HG03342 (cell line): ENCODE results near the gene RHOBTB3.
A peak's percentile ranks its signal among the peaks of the same experiment; 100 is the strongest.
"Not testable (repeated sequence)": the region's sequence is repeated elsewhere in the genome, so short reads cannot be mapped to it uniquely, and the experiment has no call there.

Source experiments
- ATAC-seq: cut with Tn5 transposase; IDR thresholded peaks from one replicate; pipeline ENCODE4 v1.9.1; 2021; ENCODE audit warnings: mild to moderate bottlenecking, moderate library complexity; ENCODE audit not compliant: unreplicated experiment

The RHOBTB3 gene

DNA sequence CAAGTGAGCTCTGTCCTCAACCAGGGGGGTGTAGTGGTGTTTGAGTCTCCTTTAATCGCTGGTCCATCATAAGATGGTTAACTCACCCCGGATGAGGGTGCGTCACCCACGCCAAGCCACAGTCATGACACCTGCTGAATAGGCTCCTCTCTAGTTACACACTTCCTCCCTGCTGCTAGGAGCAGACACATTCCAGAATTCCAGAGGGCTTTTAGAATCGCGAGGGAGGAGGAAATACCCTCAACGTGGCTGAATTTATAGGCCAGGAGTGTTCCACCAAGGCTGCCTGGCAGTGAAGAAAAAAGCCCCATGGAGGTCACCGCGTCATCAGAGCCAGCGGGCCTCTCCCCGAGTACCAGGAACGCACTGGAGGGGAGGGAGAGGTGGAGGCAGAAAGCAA, 86.3 kb downstream of the RHOBTB3 start:
- no peak for ATAC-seq

DNA sequence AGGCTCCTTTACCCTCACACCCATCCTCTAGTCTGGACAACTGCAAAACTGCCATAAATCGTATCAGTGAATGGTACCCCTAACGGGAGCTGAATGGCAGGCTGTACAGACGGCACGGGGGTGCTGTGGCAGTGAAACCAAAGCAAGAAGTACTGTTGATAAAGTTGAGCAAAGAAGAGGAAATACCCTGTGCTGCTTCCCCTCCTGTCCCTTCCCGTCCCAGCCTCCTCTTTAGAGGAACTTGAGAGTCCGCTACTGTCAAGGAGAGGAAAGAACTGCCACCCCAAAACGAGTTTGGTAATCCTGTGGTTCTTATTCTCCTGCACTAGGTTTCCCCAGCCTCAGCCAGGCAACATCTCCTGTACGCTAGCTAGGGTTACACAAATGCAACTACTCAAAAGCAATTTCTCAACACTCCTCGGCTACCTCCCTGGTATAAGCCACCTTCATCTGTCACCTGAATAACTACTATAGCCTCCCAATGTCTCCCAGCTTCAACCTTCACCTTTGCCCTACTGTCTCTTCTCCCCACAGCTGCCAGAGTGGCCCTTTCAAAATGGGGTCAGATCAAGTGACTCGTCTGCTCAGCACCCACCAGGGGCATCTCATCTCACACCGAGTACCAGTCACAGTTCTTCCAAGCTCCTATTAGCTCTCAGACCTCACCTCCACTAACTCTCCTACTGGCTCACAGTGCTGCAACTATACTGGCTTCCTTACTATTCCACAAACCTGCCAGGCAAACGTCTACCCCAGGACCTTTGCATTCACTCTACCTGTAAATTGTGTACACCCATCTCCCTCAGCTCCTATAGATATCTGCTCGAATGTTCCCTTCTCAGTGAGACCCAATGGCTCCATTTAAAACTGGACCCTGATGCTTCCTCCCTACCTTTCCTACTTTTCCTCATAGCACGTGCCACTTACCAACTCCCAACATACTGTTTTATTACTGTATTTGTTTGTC, 87.3 kb downstream of the RHOBTB3 start:
- ATAC-seq, result no peak

DNA sequence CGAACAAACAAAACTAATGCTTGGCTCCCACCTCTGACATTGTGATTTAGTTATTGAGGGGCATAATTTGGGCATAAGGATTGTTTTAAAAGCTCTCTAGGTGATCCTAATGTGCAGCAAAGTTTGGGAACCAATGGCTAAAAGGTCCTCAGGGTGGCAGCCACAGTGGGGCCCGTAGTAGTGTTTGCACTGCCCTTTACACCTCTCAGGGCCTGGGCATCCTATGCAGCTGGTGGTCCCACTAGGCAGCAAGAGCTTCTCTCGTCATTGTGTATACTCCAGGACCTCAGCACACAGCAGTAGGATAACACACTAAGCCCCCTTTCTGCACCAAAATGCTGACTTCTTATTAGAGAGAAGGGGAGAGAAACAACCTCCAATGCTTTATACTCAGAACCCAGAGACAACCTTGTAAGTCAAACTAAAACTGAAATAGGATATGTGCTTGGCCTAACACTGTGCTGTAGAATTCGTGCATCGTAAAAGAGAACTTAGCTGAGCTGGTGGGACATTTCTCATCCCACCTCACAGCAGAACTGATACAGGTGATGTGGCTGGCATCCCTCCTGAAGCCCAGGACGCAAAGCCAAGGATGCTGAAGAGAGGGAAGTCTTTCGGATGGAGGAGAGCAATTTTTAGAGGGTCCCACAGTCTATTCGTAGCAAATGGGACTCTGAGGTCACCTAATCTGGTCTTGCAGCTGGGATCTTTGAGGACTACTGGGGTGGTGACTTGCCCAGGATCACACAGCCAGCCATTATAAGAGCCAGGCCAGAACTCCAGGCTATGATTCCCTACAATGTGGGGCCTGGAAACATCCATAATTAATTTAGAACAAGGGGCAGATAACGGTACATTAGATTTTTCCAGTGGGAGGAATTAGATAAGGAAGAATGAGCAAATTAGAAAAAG, 90.2 kb downstream of the RHOBTB3 start:
- no peak for ATAC-seq

DNA sequence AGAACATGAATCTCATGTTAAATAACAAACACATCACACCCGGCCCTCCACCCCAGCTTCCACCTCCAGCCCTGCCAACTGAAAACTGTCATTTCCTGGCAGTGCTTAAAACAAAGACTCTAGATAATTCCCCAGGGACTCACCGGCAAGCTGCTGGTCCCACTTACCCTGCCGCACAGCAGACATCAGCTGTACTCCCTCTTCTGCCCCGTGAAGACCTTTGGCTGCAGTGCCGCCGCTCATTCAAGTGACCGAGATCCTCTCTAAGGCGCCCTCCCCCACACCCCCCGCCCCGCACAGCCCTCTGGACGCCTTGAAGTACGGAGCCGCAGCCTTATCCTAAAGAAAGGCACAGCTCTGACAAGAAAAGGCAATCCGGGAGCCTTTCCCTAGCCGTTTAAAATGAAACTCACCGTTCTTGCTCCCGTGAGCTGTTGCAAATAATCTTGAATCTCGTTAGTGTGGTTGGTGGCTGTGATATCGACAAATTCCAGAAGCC, 91.0 kb downstream of the RHOBTB3 start:
- peak; percentile 43 for ATAC-seq

DNA sequence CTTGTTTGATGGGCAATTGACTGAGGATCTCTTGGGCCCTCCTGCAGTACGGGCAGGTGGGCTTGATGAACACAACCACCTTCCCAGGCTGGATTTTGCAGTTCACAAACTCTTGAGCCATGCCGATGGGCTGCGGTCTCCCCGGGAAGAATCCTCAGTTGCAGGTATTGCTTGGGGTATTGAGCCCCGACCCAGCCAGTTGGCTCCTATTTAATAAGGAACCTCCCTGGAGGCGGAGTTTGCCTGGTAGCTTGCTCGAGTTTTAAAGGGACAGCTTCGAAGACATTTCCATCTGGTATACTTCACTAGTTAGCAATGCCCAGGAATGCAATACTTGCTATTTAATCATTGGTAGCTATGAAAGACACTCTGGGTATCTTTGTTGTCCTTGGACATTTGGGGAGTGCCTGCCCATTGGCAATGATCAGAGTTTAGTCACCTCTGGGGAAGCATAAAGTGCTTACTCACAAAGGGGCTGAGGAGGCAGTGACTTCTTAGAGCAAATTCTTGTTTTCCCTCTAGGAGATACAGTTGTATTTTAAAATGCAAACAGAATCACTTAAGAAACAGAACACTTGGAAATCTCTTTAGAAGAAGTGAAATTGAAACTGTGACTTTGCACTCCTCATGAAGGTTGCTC, 91.5 kb downstream of the RHOBTB3 start, which contains the start of gene GLRX:
Gene GLRX (minus strand): TSS at position 185 of the 640 bp plus-strand sequence. CDS start 64 bp downstream, at position 121.
- peak; percentile 45 for ATAC-seq

DNA sequence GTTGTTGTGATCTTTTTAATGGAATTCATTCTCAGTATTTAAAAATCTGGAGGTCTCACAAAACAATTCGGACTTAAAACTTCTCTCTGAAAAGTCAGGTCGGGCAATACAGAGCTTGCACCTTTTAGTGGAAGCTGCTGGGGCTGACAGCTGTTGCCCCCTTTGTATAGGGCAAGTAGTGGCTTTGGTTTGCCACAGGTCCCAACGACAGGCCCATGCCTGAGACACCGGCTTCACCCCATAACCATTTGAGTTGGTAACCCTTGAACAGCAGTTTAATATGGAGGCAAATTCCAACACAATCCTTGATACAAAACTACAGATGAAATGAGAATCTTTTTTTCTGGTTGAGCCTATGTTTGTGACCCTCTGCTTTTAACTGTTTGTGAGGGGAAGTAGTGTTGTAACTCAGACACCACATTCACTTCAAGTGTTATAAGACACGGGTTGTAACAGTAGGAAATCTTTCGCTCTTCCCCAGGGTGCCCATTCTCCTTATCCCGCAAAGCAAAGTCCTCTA, 92.1 kb downstream of the RHOBTB3 start:
- ATAC-seq, result no peak

DNA sequence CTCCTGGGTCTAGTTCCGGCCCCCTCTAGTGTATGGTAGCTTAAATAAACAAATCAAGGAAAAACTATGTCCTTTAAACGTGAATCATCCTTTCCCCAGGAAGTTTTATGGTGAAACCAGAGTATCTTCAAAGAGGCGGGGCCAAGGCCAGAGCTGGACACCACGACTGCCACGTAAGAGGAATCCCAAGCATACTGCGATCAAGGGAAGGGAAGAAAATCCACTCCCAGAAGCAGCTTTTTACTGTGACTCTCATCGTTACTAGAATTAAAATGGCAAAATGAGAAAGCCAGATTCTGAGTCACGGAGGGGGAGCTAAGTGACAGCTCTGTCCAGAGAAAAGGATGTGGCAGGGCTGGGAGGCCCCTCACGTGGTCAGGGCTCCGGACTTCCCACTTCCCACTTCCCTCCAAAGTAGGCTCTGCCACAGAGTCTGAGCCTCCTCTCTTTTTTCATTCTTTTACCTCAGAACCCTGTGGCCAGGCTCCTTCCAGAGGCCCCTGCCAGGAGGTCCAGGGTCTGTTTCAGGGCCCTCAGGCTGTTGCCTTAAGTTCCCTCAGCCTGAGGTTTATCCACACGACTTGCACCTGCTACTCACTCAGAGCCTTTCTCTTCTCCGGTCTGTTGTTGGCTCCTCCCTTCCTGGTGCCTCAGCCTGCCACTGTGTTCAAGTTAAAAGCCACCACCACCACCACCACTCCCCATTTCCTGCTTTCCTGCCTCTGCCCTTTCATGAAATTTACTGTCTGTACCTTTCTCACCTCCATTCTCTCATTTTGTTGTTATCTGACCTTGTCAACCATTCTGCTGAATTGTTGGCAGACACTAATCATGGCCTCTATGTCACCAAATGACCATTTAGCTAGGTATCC, 92.8 kb downstream of the RHOBTB3 start:
- peak; percentile 49 for ATAC-seq

DNA sequence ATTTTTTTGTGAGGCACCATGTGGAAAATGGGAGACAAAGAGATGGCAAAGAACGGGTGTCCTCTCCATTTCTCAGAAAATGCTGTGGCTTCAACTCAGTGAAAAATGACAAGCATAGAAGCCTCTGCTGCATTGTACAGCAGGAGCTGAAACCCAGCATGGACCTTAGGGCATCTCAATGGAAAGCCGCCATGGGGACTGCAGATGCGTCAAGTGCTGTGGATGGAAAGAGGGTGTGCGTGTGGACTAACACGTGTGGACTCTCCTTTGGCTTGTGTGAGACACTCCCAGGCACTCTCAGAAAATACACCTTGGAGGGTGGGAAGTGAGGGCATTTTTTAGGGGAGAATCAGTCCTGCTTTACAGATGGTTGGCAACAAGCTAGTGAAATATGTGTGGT, 93.6 kb downstream of the RHOBTB3 start:
- no peak for ATAC-seq

DNA sequence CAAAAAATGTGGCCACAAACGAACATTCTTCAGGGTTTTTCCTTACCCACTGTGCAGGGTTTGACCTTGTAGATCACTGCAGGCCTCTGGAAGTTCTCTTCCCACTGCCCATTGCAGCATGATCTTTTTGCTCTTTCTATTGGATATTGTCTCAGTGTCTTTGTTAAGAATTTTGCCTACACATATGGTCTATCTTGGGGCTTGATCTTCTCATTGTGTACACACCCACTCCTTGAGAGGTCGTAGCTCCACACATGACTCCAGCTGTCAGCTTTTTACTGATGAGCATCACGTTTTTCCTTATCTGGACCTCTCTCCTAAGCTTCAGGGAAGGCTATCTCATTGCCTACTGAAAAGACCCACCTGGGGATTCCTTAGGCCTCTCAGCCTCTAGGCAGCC, 94.4 kb downstream of the RHOBTB3 start:
- no peak for ATAC-seq

DNA sequence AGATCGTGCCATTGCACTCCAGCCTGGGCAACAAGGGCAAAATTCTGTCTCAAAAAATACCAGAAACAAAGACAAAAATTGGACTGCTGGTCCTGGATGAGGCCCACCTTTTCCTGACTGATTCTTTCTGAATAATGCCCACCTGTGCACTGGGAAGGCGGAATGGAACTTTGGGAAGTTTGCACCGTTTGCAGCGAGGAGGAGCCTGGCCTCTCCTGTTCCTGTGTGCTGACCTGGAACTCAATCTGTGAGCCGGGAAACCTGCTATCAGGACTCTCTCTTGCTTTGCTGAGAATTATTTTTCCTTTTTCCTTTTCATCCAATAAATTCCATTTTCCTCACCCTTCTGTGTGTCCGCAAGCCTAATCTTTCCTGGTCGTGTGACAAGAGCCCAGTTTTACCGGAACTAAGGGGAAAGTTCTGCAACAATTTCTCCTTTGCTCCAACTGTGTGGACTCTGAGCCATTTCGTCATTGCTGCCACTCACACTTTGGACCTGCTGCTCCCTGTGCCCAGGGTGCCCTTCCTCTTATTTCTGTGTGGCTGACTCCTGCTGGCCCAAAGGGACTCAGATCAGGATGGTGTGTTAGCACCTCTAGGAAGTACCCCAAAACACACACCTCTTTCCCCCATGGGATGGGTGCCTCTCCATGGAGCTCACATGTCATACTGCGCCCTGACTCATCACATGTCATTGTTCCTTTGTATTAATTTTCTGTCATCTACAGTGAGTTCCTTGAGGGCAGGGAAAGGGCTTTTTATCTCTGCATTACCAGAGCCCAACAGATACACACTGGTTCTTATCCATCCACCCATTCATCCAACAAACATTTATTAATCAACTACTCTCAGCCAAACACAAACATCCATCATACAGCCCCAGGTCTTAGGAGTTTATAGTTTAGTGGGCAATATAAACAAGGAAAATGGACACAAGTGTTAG, 96.1 kb downstream of the RHOBTB3 start:
- ATAC-seq, result no peak

DNA sequence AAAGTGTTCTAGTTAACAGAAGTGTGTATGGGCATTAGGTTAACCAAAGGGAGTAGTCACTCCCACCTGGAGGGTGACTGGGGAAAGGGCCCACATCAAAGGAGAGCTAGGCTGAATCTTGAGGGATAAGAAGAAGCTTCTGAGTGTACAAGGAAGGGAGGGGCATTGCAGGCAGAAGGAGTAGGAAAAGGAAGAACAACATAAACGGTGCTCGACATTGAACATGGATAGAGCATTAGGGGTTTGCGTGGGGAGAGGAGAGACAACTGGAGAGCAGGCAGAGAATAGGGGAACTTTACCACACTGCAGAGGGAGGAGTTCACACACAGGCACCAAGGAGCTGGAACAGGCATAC, 96.7 kb downstream of the RHOBTB3 start:
- no peak for ATAC-seq

DNA sequence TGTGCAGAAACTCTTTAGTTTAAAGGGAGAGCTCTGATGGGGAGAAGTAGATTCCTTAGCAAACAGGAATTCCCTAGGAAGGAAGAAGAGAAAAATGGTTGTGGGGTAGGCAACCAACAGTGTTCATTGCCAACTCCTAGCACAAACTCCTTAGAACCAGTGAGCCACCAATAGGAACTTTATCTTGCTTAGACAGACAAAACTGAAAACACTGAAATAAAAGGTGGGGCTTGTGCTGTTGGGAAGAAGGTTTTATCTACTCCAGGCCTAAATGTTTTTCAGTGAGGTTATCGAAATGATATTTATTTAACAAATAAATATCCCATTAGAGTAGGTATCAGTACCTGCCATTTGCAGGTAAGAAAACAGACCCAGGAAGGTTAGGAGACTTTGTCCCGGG, 99.1 kb downstream of the RHOBTB3 start:
- no peak for ATAC-seq

DNA sequence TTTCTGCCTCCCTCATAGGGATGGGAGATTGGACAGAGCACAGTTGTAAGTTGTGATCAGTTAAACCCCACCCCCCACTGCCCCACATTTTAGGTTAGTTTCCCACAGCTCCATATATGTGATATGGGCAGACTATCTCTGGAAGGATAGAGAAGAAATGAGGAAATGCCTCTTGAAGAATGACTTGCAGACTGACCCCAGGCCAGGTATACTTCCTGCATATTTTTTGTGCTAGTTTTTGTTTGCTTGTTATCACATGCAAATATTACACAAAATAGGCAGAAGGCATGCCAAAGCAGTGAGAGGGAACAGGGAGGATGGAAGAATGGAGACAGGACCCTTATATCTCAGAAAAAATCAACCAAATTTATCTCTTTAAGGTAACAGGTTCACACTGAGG, 101.5 kb downstream of the RHOBTB3 start:
- no peak for ATAC-seq

DNA sequence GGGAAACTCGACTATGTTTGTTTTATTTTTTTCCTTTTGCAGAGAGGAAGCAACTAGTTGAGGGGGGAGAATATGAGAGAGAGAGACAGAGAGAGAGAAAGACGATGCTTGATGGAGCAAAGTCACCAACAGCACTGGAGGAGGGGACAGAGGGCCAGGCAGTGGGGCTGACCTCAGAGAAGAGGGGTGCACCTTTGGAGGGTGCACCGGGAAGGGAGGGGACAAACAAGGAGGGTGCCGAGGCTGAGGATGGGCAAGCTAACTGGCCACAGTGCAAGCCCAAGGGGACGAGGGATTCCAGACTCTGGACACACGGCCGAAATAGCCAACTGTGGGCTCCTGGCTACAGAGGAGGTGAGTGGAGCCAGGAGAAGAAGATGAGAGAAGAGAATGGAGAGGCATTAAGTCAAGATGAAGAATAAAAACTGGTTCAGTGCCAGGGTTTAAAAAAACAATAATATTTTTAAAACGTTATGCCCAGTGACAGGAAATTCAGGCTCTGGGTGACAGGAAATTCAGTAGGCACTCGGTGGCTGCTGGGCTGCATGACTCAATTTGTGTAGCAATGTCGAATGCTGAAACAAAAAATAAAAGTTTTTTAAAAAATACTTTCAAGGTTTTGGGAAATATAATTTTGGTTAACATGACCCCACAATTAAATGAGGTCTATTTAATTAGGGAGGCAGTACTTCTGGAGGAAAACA, 104.7 kb downstream of the RHOBTB3 start:
- no peak for ATAC-seq

DNA sequence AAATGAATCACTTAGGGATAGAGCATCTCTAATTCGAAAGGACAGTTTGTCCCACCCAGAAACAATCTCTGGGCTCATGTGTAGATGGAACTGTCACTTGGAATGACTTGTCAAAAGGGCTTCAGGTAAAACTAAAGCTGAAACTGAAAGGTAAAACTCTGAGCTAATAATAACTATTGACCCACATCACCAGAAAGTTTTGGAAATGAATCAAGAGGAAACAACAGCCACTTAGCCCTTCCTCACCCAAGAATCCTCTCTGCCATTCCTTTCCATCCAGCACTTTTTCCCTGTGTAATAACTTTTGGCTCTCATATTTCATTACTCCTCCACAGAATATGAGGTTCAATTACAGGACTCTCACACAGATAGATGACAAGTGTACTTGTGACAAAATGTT, 105.4 kb downstream of the RHOBTB3 start:
- ATAC-seq, result peak; percentile 23

DNA sequence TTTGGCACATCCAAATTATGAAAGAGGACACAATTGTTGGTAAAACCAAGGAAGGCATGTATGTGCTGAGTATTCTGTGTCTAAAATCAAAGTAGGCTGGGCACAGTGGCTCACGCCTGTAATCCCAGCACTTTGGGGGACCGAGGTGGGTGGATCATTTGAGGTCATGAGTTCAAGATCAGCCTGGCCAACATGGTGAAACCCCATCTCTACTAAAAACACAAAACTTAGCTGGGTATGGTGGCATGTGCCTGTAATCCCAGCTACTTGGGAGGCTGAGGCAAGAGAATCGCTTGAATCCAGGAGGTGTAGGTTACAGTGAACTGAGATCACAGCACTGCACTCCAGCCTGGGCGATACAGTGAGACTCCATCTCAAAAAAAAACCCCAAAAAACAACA, 105.8 kb downstream of the RHOBTB3 start:
- ATAC-seq, result not testable (repeated sequence)

DNA sequence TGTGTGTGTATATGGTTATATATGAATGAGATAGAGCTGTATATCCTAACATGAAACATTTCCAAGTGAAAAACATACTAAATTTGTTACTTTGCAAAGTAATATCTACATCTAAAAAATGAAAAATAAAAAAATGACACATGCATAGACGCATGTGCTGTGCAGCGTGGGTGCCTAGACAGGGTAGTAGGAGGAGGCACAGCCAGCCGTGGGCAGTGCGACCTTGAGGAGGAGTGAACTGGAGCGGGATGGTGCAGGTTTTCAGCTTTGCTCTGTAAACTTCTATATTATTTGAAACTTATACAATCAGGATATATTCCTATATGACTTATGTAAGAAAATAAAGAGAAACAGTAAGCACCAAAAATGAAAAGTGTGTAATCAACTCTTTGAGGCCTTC, 106.4 kb downstream of the RHOBTB3 start:
- no peak for ATAC-seq

DNA sequence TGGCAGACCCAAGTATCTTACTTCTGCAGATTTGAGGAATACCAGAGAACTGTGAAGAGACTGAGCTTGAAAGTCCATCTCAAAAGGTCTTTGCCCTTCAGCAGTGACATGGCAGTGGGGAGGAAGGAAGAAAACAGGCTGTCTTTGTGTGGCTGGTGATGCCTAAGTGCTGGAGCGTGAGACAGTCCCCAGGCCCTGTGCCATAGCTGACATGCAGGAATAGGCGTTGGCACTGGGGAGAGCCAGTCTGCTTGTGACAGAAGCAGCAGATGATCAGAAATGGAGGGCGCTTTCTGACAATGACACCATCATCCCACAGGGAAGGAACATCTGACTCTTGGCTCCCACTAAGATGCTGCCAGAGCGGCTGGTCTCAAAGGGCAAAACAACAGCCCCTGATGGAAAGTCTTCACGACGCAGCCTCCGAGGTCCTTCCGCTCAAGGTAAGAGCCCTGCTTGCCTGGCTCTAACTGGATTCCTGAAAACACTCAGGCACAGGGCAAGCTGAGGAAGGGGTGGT, 106.9 kb downstream of the RHOBTB3 start:
- ATAC-seq, result no peak
